GM10266 (cell line): ENCODE data around the gene DYNC2I2.

Experiments
- DNase-seq: peaks from one replicate; pipeline ENCODE4 v3.0.0; 2012; ENCODE audit errors: extremely low spot score
- TF ChIP-seq, protein P1 (sequence below): IDR thresholded peaks from 2 replicates; pipeline ENCODE4 v1.5.1; 2012; ENCODE audit warnings: mild to moderate bottlenecking, low read depth; ENCODE audit not compliant: control insufficient read depth, insufficient read depth; ENCODE audit errors: missing control alignments

Gene DYNC2I2

DNA sequence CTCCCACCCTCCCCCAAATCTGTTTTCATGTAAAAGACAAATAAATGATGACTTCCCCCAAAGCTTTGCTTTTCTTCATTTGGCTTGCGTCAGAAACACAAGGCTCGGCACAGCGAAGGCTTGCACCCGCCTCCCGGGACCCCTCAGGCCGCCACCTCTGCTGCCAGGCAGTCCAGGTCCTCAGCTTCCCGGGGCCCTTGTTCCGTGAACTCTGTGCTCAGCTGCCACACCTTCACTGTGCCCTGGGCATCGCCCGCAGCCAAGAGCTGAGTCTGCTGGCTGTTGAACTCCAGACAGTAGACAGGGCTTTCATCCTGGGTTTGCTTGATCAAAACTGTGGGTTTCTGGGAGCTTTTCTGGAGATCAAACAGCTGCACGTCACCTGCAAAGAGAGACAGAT lies 23.0 kb downstream of the DYNC2I2 start:
- TF ChIP-seq, protein P1, sequence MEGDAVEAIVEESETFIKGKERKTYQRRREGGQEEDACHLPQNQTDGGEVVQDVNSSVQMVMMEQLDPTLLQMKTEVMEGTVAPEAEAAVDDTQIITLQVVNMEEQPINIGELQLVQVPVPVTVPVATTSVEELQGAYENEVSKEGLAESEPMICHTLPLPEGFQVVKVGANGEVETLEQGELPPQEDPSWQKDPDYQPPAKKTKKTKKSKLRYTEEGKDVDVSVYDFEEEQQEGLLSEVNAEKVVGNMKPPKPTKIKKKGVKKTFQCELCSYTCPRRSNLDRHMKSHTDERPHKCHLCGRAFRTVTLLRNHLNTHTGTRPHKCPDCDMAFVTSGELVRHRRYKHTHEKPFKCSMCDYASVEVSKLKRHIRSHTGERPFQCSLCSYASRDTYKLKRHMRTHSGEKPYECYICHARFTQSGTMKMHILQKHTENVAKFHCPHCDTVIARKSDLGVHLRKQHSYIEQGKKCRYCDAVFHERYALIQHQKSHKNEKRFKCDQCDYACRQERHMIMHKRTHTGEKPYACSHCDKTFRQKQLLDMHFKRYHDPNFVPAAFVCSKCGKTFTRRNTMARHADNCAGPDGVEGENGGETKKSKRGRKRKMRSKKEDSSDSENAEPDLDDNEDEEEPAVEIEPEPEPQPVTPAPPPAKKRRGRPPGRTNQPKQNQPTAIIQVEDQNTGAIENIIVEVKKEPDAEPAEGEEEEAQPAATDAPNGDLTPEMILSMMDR: no peak
- no peak for DNase-seq

DNA sequence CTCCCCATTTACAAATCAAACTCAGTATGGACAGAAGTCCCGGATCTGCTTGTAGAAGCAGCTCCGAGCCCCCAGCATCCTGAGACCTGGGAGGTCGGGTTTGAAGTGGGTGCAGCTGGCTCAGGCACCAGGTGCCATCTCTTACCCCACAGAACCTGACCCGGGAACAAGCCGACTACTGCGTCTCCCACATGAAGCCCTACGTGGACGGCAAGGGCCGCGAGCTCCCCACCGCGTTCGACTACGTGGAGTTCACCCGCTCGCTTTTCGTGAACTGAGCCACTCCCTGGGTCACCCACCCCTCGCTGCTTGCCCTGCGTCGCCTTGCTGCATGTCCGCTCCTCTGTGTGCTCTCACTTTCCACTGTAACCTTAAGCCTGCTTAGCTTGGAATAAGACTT lies 23.6 kb downstream of the DYNC2I2 start:
- DNase-seq: no peak
- TF ChIP-seq, protein P1: no peak

DNA sequence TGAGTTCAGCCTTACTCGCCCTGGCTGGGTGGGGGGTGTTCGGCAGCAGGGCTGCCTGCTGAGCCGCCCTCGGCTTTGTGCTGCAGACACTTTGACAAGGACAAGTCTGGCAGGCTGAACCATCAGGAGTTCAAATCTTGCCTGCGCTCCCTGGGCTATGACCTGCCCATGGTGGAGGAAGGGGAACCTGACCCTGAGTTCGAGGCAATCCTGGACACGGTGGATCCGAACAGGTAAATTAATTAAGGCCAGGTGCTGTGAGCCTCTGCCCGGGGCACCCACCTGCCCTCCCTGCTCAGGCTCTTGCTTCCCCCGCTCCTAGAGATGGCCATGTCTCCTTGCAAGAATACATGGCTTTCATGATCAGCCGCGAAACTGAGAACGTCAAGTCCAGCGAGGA lies 24.2 kb downstream of the DYNC2I2 start:
- TF ChIP-seq, protein P1: no peak
- DNase-seq: no peak

DNA sequence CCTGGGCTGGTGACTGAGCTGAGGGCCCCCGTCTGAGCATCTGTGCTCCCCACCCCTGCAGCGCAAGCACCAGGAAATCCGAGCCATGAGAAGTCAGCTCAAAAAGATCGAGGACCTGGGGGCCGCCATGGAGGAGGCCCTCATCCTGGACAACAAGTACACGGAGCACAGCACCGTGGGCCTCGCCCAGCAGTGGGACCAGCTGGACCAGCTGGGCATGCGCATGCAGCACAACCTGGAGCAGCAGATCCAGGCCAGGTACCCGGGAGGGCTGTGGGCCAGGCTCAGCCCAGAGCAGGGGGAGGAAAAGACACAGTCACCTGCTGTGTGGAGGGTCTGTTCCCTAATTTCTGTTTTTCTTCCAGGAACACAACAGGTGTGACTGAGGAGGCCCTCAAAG lies 24.6 kb downstream of the DYNC2I2 start:
- TF ChIP-seq, protein P1: no peak
- DNase-seq: no peak

DNA sequence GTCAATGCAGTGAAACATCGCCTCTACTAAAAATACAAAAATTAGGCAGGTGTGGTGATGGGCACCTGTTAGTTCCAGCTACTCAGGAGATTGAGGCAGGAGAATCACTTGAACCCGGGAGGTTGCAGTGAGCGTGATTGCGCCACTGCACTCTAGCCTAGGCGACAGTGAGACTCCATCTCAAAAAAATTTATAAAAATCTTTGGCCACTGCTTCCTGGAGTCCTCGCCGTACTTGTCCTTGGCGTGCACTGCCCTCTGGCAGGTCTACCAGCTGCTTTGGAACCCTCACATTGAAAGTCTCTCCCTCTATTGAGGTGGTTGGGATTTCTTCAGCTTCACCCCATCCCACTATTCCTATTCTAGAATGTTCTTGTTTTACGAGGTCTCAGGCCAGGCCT lies 25.0 kb downstream of the DYNC2I2 start:
- TF ChIP-seq, protein P1: no peak
- no peak for DNase-seq

DNA sequence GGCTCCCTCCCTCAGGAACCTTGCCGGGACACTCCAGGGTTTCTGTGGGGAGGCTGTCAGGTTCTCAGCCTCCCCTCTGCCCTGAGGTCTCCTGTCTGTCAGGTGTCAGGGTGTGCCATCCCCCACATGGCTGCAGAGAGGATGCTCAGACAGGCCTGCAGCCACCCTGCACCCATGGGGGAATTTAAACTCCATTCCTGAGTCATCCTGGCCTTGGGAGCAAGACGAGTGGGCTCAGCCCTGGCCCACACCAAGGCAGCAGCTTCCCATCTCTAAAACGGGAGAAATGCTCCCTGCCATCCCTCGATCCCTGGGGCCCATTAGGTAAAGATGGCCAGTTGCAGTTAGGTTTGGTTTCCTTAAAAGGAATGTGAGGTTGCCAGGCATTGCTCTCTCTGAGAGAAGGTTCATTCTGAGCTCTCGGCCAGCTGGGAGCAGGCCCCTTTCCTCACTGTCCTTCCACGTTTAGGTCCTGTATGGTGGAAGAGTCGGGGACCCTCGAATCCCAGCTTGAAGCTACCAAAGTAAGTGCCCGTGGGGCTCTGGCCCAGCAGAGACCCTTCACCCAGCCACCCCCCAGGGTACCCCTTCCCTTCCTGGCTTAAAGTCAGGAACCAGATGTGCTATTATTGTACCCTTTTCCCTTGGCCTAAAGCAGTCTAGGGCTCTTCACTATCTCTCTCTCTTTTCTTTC lies 26.6 kb downstream of the DYNC2I2 start:
- no peak for DNase-seq

DNA sequence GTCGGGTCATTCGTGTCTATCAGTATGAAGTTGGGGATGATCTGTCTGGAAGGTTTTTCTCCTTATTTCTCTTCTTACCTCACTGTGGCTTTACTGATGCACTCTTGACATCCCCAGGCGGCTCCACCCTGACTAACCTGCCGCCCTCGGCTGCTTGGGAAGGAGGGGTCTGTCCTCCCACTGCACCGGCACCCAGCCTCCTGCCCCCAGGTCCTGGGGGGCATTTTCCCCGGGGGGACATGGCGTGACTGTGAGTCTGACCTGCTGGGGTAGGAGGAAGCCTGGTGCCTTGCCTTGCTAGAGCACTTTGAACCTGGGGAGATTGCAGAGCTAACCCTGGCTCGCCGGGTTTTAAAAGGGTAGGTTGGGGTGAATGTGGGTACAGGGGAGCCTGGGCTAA lies 27.5 kb downstream of the DYNC2I2 start:
- TF ChIP-seq, protein P1: no peak
- DNase-seq: no peak

More for the DNA sequence above, 26.6 kb downstream of the DYNC2I2 start:
- TF ChIP-seq, protein P1: no peak
